HG03558 (cell line): ENCODE results near the gene APMAP.
"Not testable (repeated sequence)": the region's sequence is repeated elsewhere in the genome, so short reads cannot be mapped to it uniquely, and the experiment has no call there.

Source experiments
- ATAC-seq: cut with Tn5 transposase; IDR thresholded peaks from one replicate; pipeline ENCODE4 v1.9.1; 2021; ENCODE audit warnings: moderate number of reproducible peaks; ENCODE audit not compliant: unreplicated experiment; ENCODE audit errors: extremely low read depth

APMAP gene

DNA sequence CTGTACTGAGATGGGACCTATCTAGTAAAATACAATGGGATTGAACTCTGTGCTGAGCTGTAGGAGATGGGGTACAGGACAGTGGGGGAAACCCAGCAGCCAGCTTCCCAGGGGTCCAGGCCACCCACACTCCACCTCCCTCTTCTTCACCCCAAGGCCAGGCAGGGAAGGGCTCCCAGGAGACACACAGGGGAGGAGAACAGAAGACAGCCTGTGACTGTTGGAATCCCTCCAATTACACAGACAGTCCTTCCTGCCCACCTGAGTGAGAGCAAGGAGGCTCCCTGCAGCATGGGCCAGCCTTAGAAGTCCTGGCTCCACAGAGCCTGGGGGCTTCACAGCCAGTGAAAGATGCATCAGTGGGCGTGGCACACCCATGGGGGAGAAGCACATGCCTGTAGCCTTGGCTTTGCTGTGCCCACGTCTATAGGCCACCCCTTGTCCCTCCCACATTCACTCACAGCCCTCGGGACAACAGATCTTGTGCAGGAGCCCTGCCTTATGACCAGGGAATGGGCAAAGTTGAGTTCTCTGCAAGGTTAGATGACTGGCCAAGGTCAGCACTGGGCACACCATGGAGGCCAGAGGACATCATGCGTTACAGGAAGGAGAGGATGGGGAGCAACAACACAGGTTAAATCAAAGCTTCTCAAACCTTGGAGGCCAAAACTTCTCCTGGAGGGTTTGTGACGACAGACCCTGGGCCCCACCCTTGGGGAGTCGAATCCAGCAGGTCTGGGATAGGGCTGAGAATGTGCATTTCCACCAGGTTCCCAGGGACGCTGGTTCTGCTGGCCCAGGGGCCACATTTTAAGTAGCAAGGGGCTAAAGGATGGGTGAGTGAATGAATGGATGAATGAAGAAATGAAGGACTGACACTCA lies 55.8 kb downstream of the APMAP start:
- ATAC-seq: no peak

GRCh38 chr20:24935766-24936525 lies 56.6 kb downstream of the APMAP start:
- ATAC-seq: no peak

DNA sequence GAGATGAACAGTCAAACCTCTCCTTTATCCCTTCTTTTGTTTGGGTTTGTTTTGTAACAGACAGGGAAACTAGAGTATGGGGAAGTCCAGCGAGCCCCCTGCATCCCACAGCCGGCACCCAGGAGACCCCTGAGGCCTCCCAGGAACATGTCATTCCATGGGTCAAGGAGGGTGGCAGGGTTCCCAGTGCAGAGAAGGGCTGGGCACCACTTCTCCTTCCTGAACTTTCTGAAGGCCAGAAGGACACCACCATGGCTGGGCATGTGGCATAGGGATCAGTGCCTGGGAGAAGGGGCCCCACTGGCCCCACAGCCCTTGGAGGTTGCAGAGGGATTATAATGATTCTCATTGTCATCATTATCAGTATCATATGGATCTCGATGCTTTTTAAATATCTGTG lies 57.4 kb downstream of the APMAP start:
- ATAC-seq: no peak

DNA sequence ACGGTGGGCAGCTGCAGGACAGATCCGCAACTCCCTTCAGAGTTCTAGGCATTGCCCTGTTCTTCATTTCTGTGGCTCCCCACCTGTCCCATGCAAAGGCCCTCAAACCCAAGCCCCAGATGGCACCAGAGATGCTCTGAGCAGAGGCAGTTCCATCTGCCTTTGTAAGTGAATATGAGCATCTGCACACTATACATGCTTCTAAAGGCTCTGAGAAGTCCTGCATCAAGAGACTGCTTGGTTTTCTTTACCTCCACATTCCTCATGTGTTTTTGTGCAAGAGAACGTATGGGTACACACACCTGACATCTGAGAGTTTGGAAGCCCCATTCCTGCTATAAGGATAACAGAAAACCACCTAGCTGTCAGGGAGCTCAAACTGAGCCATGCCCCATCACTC lies 57.8 kb downstream of the APMAP start:
- no peak for ATAC-seq

DNA sequence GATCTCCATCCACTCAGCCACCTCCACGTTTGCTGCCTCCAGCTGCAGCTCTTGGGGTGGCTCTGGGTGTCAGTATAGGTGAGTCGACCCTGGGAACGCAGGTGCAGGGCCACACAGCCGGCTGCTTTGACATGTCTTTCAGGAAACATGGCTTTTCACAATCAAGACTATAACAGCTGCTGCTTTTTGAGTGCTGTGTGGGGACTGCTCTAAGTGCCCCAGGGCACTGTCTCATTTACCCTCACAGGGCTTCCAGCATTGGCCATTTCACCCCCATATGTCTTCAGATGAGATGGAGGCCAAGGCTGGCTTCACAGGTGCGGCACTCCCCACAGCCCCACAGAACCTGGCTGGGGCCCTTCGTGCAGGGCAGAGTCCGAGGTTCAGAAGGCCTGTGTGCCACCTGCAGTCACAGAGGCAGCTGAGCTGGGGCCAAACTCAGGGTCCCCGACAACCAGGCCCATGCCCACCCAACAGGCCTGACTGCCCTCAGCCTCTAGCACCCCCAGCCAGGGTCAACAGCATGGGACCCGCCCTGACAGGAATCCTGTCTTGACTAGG lies 58.4 kb downstream of the APMAP start:
- ATAC-seq: no peak

DNA sequence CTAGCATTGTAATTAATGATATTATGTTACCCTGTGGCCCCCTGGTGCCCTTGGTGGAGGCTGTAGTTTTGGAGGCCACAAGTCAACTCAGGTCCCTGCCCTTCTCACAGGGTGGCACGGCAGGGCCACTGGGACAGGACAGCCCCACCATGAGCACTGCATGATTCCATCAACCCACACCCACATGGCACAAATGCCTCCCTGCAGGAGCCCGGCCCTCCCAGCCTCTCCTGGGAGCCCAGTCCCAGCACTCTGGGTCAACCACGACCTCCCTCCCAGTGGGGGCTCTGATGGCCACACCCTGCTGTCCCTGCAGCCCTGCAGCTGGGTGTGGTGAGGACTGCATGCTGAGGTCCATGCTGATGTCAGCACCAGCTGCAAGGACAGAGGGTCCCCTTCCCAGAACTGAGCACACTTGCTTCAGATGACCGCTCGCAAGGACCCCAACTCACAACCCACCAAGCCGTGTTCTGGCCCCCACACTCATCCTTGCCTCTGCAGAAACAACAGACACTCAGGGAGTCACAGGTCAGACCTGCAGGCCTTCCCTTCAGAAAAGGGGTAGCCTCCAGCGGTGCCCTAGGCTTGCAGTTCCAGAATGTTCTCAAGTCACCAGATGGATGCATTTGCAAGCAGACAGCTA lies 59.2 kb downstream of the APMAP start:
- no peak for ATAC-seq

DNA sequence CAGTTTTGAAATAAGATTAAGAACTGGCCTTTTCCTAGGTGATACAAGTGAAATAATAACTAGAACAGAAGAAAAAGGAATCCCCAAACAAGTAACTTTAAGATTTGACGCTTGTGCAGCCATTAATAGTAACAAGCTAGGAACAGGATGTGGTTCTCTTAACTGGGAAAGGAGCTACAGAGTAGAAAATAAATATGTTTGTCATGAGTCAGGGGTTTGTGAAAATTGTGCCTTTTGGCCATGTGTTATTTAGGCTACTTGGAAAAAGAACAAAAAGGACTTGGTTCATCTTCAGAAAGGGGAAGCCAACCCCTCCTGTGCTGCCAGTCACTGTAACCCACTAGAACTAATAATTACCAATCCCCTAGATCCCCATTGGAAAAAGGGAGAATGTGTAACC lies 60.7 kb downstream of the APMAP start:
- ATAC-seq: not testable (repeated sequence)

DNA sequence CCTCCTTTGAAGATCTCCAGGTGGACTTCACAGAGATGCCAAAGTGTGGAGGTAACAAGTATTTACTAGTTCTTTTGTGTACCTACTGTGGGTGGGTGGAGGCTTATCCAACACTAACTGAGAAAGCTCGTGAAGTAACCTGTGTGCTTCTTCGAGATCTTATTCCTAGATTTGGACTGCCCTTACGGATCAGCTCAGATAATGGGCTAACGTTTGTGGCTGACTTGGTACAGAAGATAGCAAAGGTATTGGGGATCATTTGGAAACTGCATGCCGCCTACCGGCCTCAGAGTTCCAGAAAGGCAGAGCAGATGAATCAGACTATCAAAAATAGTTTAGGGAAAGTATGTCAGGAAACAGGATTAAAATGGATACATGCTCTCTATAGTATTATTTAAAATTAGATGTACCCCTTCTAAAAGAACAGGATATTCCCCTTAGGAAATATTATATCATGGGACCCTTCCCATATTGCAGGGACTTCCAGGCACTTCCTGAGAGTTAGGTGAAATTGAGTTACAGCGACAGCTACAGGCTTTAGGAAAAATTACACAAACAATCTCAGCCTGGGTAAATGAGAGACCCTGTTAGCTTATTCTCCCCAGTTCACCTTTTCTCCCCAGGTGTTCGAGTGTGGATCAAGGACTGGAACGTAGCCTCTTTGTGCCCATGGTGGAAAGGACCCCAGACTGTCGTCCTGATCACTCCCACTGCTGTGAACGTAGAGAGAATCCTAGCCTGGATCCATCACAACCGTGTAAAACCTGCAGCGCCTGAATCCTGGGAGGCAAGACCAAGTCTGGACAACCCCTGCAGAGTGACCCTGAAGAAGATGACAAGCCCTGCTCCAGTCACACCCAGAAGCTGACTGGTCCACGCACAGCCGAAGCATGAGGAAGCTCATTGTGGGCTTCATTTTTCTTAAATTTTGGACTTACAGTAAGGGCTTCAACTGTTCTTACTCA lies 61.5 kb downstream of the APMAP start:
- ATAC-seq: not testable (repeated sequence)

GRCh38 chr20:24929867-24930723 lies 62.5 kb downstream of the APMAP start:
- not testable (repeated sequence) for ATAC-seq

GRCh38 chr20:24929259-24929658 lies 63.3 kb downstream of the APMAP start:
- ATAC-seq: not testable (repeated sequence)

- ATAC-seq: not testable (repeated sequence)
These were observed 71.8 kb downstream of the APMAP start for GRCh38 chr20:24920706-24921105.

DNA sequence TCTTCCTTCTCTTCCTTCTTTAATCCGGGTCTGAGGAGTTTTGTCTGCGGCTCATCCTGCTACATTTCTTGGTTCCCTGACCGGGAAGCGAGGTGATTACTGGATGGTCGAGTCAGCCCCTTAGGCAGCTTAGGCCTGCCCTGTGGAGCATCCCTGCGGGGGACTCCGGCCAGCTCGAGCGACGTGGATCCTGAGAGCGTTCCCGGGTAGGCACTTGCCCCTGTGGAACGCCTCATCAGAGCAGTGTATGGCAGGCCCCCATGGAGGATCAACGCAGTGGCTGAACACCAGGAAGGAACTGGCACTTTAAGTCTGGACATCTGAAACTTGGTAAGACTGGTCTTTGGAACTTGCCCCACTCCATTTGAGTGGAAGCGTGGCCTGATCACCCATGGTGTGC lies 72.9 kb downstream of the APMAP start:
- ATAC-seq: not testable (repeated sequence)

- ATAC-seq: no peak
These were observed 73.7 kb downstream of the APMAP start for GRCh38 chr20:24918579-24919566.

DNA sequence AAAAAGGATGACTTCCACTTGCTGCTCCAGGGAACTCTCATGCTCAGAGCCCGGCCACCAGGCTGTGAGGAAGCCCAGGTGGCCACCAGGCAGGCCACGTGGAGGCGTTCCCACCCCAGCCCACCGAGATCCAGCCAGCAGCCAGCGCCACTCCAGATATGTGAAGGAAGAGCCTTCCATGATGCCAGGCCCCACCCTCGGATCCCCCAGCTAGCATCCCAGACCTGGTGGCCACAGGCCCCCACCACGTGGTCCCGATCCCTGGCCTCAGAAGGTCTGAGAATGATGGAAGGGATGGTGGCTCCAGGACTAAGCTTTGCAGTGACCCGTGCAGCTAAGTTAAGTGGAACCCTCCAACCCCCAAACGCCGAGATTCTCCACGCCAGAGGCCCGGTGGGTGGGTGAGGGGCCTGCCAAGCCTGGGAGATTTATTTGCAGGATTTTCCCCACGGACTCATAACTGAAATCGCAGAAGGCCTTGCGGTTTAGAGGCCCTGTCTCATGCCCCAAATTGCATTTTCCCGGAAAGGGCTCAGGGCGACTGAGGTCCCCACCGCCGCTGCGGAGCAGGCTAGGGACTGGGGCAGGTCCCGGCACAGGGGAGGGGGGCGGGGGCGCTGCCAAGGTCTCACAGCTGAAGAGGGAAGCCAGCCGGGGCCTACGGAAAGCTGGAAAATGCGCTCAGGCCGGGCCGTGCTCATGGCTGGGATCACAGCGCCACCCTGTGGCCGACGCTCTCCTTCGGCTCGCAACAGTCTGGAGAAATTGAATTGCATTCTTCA lies 74.6 kb downstream of the APMAP start:
- ATAC-seq: no peak

DNA sequence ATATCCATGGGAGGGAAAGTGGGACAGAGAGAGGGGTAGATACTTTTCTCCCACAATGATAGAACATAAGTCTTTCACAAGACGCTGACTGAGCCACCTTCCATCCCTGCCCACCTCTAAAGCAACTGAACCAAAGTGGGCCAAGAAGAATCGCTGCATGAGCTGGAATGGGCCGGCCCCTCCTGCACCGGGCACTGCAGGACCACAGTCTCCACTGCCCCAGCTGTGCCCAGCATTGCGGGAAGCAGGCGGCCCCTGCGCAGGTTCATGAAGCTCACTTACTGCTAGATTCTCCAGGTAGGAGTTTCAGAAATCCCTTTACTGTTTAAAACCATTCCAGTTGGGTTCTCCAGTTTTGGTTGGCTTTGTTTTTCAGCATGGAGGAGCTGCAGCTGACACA lies 75.5 kb downstream of the APMAP start:
- ATAC-seq: no peak

DNA sequence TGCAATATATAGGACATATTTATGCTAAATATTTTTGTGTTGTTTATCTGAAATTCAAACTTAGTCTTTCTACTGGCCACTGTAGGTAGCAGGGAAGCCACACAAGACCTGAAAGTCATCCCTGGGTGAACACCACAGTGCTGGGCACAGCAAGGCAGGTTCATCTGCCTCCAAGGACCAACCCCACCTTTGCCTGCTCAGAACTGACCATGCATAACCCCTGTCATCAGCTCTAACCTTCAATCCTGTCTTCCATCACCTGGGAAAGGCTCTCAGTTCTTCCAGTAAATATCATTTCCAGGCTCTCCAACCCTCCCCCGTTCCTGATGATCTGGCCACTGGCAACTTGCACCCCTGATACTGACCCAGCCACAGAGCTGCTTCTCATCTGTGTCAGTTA lies 76.1 kb downstream of the APMAP start:
- no peak for ATAC-seq

- no peak for ATAC-seq
These were observed 76.7 kb downstream of the APMAP start for GRCh38 chr20:24915892-24916291.
